Activated CD8-positive, alpha-beta memory T cell treated with anti-CD3 and anti-CD28 coated beads, Interleukin-2, amount 10 ng/mL, durations not matched to agents 7 days and 5 days (primary cell): ENCODE data around the gene PLCD4. TPM values are rescaled to one million over a fixed set of nuclear protein-coding genes. Genes with fewer than 3 reads are reported as not detected.

ENCODE experiments used
- ATAC-seq: fragments of 150-1000 bp; cut with Tn5 transposase; one replicate; pipeline ENCODE4 v1.10.0; 2021; ENCODE audit warnings: moderate library complexity
- CTCF ChIA-PET: fragments of 350-600 bp; sonication (Branson Sonifier 250); formaldehyde crosslinking; loops from one replicate; lab custom pipeline; 2021; ENCODE audit warnings: antibody characterized with exemption; lab: Charles Lee
- DNase-seq: peaks from one replicate; pipeline ENCODE4 v3.0.0-alpha.2; 2020
- H3K27ac Mint-ChIP-seq: one replicate; pipeline ENCODE4 v1.8.0; 2021; ENCODE audit warnings: mild to moderate bottlenecking, mixed read lengths
- H3K27me3 Mint-ChIP-seq: one replicate; pipeline ENCODE4 v1.8.0; 2021; ENCODE audit warnings: mixed read lengths
- H3K36me3 Mint-ChIP-seq: one replicate; pipeline ENCODE4 v1.8.0; 2021; ENCODE audit warnings: mild to moderate bottlenecking, mixed read lengths
- H3K4me1 Mint-ChIP-seq: one replicate; pipeline ENCODE4 v1.8.0; 2021; ENCODE audit warnings: mixed read lengths
- H3K4me3 Mint-ChIP-seq: one replicate; pipeline ENCODE4 v1.8.0; 2021; ENCODE audit warnings: mild to moderate bottlenecking, moderate library complexity, mixed read lengths
- H3K9me3 Mint-ChIP-seq: one replicate; pipeline ENCODE4 v1.8.0; 2022; ENCODE audit warnings: low read depth, mixed read lengths
- total RNA-seq, 2 experiments: library from RNA; stranded (reverse); gene quantifications; one replicate each; pipeline ENCODE4 v1.2.3, GENCODE V29; 2021

The PLCD4 gene
- total RNA-seq, 2 experiments from 2014 or later, result 0.30 to 0.53 TPM

DNA sequence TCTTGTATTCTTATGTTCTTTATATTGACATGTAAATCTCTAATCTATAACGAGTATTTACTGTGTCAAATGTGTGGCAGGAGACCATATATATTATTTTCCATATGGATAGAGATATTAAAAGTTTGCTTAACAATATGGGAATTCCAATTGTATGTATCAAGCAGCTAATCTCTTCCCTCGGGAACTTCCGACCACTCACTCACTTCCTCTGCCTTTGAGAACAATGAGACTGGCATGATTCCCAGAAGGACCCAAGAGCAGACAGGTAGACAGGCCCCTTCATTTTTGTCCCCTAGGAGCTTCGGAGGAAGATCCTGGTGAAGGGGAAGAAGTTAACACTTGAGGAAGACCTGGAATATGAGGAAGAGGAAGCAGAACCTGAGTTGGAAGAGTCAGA is 24.1 kb downstream of the PLCD4 start:
- no peak for ATAC-seq
- H3K4me1 Mint-ChIP-seq, result peaks cover 12% of the 10 kb centered on the region
- no peaks in the 10 kb centered on the region for H3K9me3 Mint-ChIP-seq
- DNase-seq, result no peak
- peaks cover 14% of the 10 kb centered on the region for H3K36me3 Mint-ChIP-seq
- no peak overlapping the region for H3K27ac Mint-ChIP-seq
- CTCF ChIA-PET, result interaction anchor here (0.7 kb wide), 1 partner anchor 56 kb away, joined by 3 read pairs; no protein-coding TSS in a partner anchor
- no peak overlapping the region for H3K4me3 Mint-ChIP-seq
- no peaks in the 10 kb centered on the region for H3K27me3 Mint-ChIP-seq

DNA sequence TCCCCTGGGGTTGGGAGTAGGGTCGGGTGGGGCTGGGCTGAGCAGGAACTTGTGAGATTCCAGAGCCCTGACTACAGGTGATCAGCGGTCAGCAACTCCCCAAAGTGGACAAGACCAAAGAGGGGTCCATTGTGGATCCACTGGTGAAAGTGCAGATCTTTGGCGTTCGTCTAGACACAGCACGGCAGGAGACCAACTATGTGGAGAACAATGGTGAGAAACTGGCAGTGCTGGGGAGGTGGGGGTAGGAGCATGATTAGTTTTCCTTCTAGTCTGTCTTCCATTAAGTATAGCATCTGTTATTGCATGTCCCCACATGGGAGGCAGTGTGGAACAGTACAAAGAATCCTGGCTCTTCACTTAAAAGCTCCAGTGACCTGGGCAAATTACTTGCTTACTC is 28.0 kb downstream of the PLCD4 start:
- H3K27ac Mint-ChIP-seq, result no peak overlapping the region
- peaks cover 44% of the 10 kb centered on the region for H3K36me3 Mint-ChIP-seq
- CTCF ChIA-PET, result no interaction called here
- H3K4me1 Mint-ChIP-seq, result no peaks in the 10 kb centered on the region
- no peak overlapping the region for H3K4me3 Mint-ChIP-seq
- H3K9me3 Mint-ChIP-seq, result no peaks in the 10 kb centered on the region
- DNase-seq, result no peak
- H3K27me3 Mint-ChIP-seq, result no peaks in the 10 kb centered on the region
- no peak for ATAC-seq

DNA sequence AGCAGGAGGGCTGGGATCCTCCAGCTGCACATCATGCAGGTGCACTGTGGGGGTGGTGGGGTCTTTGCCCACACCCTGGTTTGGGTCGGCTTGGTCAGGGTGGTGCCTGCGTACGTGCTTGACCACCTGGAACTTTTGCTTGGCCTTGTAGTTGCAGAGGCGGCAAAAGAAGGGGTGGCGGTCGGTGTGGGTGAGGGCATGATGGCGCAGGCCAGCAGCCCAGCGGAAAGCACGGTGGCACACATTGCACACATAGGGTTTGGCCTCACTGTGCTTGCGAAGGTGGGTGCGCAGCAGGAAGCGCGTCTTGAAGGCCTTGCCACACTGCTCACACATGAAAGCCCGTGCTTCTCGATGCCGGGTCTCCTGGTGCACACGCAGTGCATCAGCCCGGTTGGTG is 30.7 kb downstream of the PLCD4 start:
- CTCF ChIA-PET, result interaction anchor here (1.3 kb wide), 1 partner anchor 12 kb away, joined by 3 read pairs; no protein-coding TSS in a partner anchor
- Mint-ChIP-seq H3K4me3 (no peak overlapping the region), H3K36me3 (peaks cover 45% of the 10 kb centered on the region), H3K27ac (no peak overlapping the region), H3K4me1 (no peaks in the 10 kb centered on the region), H3K9me3 (no peaks in the 10 kb centered on the region), H3K27me3 (no peaks in the 10 kb centered on the region)
- ATAC-seq, result no peak
- DNase-seq, result no peak

DNA sequence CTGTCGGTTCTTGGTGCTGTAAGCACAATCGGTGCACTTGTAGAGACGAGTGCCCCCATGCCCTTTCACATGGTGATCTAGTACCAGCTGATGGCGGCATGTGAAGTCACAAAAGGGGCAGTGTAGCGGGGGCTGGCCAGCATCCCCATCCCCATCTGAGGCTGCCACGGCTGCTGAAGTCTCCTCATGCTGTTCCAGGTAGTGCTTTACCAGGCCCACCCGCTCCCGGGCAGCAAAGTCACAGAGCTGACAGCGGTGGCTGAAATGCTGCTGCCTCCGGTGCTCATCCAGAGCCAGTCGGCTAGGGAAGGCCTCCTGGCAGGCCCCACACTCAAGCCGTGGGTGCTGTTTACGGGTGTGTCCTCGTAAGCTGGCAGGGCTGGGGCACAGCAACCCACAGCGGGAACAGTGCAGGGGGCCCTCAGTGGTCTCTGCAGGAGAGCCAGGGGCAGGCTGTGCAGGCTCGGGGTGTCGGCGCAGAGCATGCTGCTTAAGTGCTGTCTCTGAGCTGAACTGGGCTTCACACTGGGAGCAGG is 34.5 kb downstream of the PLCD4 start:
- Mint-ChIP-seq H3K4me3 (no peak overlapping the region), H3K27me3 (no peaks in the 10 kb centered on the region), H3K9me3 (no peaks in the 10 kb centered on the region), H3K4me1 (no peaks in the 10 kb centered on the region), H3K27ac (no peak overlapping the region), H3K36me3 (peaks cover 41% of the 10 kb centered on the region)
- ATAC-seq (no peak), DNase-seq (no peak)
- CTCF ChIA-PET, result no interaction called here

DNA sequence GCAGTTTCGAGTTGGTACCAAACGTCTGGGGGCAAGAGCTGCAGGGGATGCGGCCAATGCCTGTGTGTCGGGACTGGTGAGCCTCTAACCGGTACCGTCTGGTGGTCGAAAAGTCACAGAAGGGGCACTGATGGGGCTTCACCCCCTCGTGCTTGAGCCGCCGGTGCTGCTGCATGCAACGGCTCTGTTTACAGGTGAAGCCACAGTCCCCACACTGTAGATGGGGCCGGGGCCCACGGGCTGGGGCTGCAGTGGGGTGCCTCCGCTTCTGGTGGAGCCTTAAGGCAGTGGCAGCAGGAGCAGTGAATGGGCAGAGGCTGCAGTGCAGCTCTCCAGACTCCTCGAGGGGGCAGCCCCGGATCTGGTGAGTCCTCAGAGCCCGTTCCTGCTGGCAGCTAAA is 35.1 kb downstream of the PLCD4 start:
- no peak for DNase-seq
- no peaks in the 10 kb centered on the region for H3K4me1 Mint-ChIP-seq
- H3K27ac Mint-ChIP-seq, result no peak overlapping the region
- no peak overlapping the region for H3K4me3 Mint-ChIP-seq
- peaks cover 43% of the 10 kb centered on the region for H3K36me3 Mint-ChIP-seq
- CTCF ChIA-PET, result no interaction called here
- no peaks in the 10 kb centered on the region for H3K27me3 Mint-ChIP-seq
- no peaks in the 10 kb centered on the region for H3K9me3 Mint-ChIP-seq
- ATAC-seq, result no peak

DNA sequence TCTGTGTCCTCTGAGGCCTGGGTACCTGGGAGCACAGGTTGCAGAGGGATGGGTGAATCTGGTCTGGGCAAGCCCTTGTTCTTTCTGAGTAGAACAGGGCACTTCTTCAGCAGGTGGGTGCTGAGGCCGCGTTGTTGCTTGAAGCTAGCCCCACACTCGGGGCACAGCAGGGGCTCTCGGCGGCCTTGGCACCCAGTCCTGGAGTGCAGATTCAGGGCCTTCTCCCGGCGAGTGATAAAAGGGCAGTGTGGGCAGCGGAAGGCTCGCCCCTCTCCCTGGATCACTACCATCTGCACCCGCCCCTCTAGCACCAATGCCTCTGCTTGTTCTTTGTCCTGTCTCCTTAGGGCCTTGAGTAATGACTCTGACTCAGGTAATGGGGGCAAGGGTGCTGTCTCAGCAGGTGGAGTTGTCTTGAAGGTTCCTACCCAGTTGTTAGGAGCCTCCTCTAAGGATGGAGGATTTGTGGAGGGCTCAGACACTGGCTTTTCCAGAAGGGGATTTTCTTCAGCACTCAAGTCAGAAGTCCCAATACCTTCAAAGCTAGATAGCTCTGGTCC is 36.1 kb downstream of the PLCD4 start:
- ATAC-seq, result no peak
- DNase-seq, result no peak
- CTCF ChIA-PET, result interaction anchor here (0.7 to 3.1 kb wide), 2 partner anchors 15 to 37 kb away, joined by 3 to 11 read pairs; partner anchors contain the start of genes BCS1L and ZNF142
- Mint-ChIP-seq H3K36me3 (peaks cover 40% of the 10 kb centered on the region), H3K27me3 (no peaks in the 10 kb centered on the region), H3K4me3 (no peak overlapping the region), H3K4me1 (peaks cover 4% of the 10 kb centered on the region), H3K9me3 (no peaks in the 10 kb centered on the region), H3K27ac (no peak overlapping the region)

DNA sequence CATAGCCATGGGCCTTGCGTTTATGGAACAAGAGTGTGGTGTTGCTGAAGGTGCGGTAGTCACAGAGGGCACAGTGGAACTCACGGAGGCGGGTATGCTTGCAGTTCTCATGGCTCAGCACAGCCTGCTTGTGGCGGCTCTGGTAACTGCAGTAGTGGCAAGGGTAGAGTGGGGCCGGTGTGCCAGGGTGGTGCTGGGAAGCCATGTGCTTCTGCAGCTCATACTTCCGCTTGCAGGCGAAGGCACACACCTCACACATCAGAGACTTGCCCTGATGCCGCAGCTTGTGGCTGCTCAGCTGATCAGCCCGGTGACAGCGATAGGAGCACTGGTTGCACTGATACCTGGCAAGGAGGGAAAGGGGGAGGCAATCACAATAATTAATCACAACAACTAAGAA is 37.0 kb downstream of the PLCD4 start:
- DNase-seq (no peak), ATAC-seq (no peak)
- H3K36me3 Mint-ChIP-seq, result peaks cover 41% of the 10 kb centered on the region
- H3K27ac Mint-ChIP-seq, result no peak overlapping the region
- H3K4me1 Mint-ChIP-seq, result peaks cover 4% of the 10 kb centered on the region
- CTCF ChIA-PET, result interaction anchor here (0.7 to 3.1 kb wide), 2 partner anchors 14 to 38 kb away, joined by 3 to 11 read pairs; partner anchors contain the start of genes BCS1L and ZNF142
- H3K9me3 Mint-ChIP-seq, result no peaks in the 10 kb centered on the region
- H3K4me3 Mint-ChIP-seq, result no peak overlapping the region
- H3K27me3 Mint-ChIP-seq, result no peaks in the 10 kb centered on the region

DNA sequence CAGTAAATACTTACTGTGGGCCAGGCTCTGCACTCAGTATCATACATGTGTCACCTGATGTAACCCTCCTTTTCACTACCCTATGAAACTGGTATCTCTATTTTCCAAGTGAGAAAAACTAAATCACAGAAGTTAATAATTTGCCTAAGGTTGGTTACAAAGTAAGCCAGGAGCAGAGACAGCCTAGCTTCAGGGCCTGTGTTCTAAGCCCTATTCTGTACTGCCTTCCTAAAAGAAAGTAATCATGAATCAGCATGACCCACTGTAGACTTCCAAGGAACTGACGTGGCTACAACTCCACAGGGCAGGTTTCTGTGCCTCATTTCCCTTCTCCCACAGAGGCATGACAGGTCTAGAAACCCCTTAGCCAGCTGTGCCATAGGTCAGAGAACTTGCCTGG is 37.4 kb downstream of the PLCD4 start:
- Mint-ChIP-seq H3K27ac (no peak overlapping the region), H3K27me3 (no peaks in the 10 kb centered on the region), H3K9me3 (no peaks in the 10 kb centered on the region), H3K36me3 (peaks cover 38% of the 10 kb centered on the region), H3K4me1 (peaks cover 4% of the 10 kb centered on the region), H3K4me3 (no peak overlapping the region)
- ATAC-seq (no peak), DNase-seq (no peak)
- CTCF ChIA-PET, result interaction anchor here (3.1 kb wide), 1 partner anchor 14 kb away, joined by 11 read pairs; the partner anchor contains the start of genes BCS1L and ZNF142

DNA sequence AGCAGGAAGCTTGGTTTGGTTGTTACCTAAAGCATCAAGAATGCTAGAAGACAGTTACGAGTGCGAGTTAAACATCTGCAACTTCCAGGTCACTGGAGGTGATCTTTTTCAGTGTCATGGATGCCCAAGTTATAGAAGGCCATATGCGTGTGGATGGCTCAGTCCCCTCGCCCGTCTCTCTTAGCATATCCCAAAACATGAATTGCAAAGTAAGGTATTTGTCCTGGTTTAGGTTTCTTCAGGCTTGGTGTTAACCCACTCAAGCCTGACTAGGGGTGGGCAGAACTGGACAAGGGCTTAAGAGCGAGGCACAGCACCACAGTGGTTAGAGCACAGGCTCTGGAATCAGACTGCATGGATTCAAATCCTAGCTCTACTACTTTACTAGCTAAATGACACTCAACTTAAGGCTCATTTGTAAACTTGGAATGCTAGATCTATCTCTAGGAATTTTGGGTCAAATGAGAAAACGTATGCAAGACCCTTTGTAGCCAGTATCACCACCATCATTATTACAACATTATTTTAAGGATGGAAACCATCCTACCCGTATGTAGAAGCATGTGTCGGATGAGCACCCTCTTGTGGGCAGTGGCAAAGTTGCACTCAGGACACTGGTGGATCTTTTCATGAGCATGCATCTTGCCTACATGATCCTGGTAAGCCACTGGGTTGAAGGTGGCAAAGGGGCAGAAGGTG is 40.5 kb downstream of the PLCD4 start:
- H3K36me3 Mint-ChIP-seq, result peaks cover 36% of the 10 kb centered on the region
- H3K4me1 Mint-ChIP-seq, result peaks cover 4% of the 10 kb centered on the region
- H3K9me3 Mint-ChIP-seq, result no peaks in the 10 kb centered on the region
- no peaks in the 10 kb centered on the region for H3K27me3 Mint-ChIP-seq
- no peak overlapping the region for H3K27ac Mint-ChIP-seq
- H3K4me3 Mint-ChIP-seq, result no peak overlapping the region
- CTCF ChIA-PET, result interaction anchor here (0.5 to 4.4 kb wide), 12 partner anchors 9 to 205 kb away, joined by 3 to 40 read pairs (median 4); partner anchors contain the start of genes BCS1L, PLCD4, USP37 and ZNF142
- ATAC-seq (peak; percentile 81), DNase-seq (peak; percentile 72)

DNA sequence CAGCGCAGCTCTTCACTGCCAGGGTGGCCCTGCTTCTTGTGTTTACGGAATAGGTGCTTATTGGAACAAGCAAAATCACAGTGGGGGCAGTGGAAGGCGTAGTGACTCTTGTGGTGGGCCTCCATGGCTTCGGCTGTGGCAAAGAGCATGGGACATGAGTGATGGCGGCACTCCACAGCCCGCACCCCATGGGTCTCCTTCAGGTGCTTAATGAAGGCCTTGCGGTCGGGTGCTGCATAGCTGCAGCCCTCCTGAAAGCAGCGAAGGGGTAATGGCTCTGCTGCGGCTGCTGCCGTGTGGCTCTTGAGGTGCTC is 41.0 kb downstream of the PLCD4 start:
- CTCF ChIA-PET, result interaction anchor here (0.5 to 4.4 kb wide), 8 partner anchors 9 to 204 kb away, joined by 3 to 40 read pairs (median 4); partner anchors contain the start of genes BCS1L, PLCD4, USP37 and ZNF142
- no peak overlapping the region for H3K27ac Mint-ChIP-seq
- peaks cover 36% of the 10 kb centered on the region for H3K36me3 Mint-ChIP-seq

DNA sequence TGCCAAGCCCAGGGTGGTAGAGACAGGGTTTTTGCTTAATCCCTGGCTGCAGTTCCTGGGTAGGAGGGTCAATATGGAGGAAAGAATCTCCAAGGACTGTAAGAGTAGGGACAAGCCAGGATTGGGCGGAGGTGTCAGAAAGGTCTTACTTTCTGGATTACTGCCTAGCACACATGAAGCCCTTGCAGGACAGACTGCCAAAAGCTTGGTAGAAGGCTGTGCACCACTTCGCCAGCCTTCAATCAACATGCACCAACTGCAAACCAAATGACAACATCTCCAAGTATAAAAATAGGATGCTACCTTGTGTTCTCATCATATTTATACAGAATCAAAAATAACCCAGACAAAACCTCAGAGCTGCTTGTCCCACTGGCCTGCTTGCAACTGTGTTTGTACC is 48.1 kb downstream of the PLCD4 start:
- Mint-ChIP-seq H3K27me3 (no peaks in the 10 kb centered on the region), H3K9me3 (no peaks in the 10 kb centered on the region), H3K4me3 (no peak overlapping the region), H3K36me3 (peaks cover 23% of the 10 kb centered on the region), H3K4me1 (peaks cover 30% of the 10 kb centered on the region), H3K27ac (peak overlapping the region; percentile 18)
- no peak for DNase-seq
- CTCF ChIA-PET, result interaction anchor here (1.2 kb wide), 1 partner anchor 192 kb away, joined by 3 read pairs; no protein-coding TSS in a partner anchor
- no peak for ATAC-seq

More for the DNA sequence above, 41.0 kb downstream of the PLCD4 start:
- no peaks in the 10 kb centered on the region for H3K27me3 Mint-ChIP-seq
- peaks cover 4% of the 10 kb centered on the region for H3K4me1 Mint-ChIP-seq
- no peak for DNase-seq
- no peak for ATAC-seq
- H3K4me3 Mint-ChIP-seq, result no peak overlapping the region
- no peaks in the 10 kb centered on the region for H3K9me3 Mint-ChIP-seq

DNA sequence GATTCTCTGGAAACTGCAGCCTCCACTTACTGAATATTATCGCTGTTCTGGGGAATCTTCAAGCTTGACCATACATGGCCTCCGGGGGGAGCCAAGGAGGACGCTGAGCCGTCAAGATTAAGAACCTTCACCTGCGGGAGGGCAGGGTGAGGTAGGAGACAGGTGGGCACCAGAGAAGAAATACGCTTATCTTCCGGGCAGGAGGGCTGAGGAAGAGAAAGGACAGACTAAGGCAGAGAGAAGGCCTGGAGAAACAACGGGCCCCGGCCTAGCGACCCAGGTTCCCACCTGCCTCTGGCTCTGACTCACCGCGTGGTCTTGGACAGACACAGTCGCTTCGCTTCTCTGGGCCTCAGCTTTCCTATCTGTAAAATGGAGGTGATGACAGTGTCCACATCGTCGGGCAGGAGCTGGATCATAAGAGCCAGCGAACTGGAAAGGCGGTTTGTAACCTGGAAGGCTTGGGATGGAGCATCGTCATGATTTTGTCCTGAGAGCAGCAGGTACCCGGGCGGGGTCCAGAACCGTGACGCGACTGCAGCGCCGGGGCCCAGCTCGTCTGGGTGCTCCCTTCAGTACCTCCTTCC is 51.1 kb downstream of the PLCD4 start:
- DNase-seq, result peak; percentile 58
- Mint-ChIP-seq H3K4me3 (peak overlapping the region; percentile 90), H3K9me3 (no peaks in the 10 kb centered on the region), H3K27ac (peak overlapping the region; percentile 86), H3K36me3 (peaks cover 29% of the 10 kb centered on the region), H3K4me1 (peaks cover 38% of the 10 kb centered on the region), H3K27me3 (no peaks in the 10 kb centered on the region)
- peak; percentile 52 for ATAC-seq
- CTCF ChIA-PET, result interaction anchor here (0.6 to 6.9 kb wide), 23 partner anchors 8 to 263 kb away, joined by 3 to 82 read pairs (median 4); partner anchors contain the start of genes RNF25, STK36 and TTLL4
